GM21529 (cell line): ENCODE data around the gene POLR2B.

ENCODE experiments used
- ATAC-seq: cut with Tn5 transposase; IDR thresholded peaks from one replicate; pipeline ENCODE4 v1.9.1; 2021; ENCODE audit not compliant: unreplicated experiment

Gene POLR2B

GRCh38 chr4:57078685-57079521 lies 100.2 kb downstream of the POLR2B start:
- no peak for ATAC-seq
